Mesendoderm (in vitro differentiated cells): ENCODE measurements around the gene RSU1.
A peak's percentile ranks its signal among the peaks of the same experiment; 100 is the strongest.

Source experiments
- DNase-seq: peaks from one replicate; pipeline ENCODE4 v3.0.0; 2013
- H2AK5ac ChIP-seq: 2 replicates; pipeline ENCODE4 v1.6.1; 2013; ENCODE audit warnings: low read length, inconsistent platforms
- H2BK120ac ChIP-seq: 2 replicates; pipeline ENCODE4 v1.6.1; 2013; ENCODE audit warnings: low read depth, mild to moderate bottlenecking, low read length, moderate library complexity, mixed read lengths
- H2BK15ac ChIP-seq: replicated peaks from 2 replicates; pipeline ENCODE4 v1.6.1; 2013; ENCODE audit warnings: low read depth, mild to moderate bottlenecking, moderate library complexity
- H2BK5ac ChIP-seq: 2 replicates; pipeline ENCODE4 v1.6.1; 2013; ENCODE audit warnings: low read length, inconsistent platforms
- H3K18ac ChIP-seq: 2 replicates; pipeline ENCODE4 v1.6.1; 2013; ENCODE audit warnings: mild to moderate bottlenecking, low read length, mixed read lengths
- H3K23ac ChIP-seq: one replicate; pipeline ENCODE4 v1.6.1; 2013; ENCODE audit warnings: low read length
- H3K27ac ChIP-seq: 2 replicates; pipeline ENCODE4 v1.5.1; 2013; ENCODE audit warnings: low read depth, mild to moderate bottlenecking, inconsistent platforms, low read length, moderate library complexity
- H3K27me3 ChIP-seq: 2 replicates; pipeline ENCODE4 v1.6.1; 2013; ENCODE audit warnings: low read length, control low read depth, mild to moderate bottlenecking, inconsistent platforms; ENCODE audit not compliant: insufficient read depth, poor library complexity
- H3K36me3 ChIP-seq: 2 replicates; pipeline ENCODE4 v1.6.1; 2013; ENCODE audit warnings: low read length, inconsistent platforms; ENCODE audit not compliant: control insufficient read depth, insufficient read depth
- H3K4ac ChIP-seq: one replicate; pipeline ENCODE4 v1.6.1; 2013; ENCODE audit warnings: low read depth, mild to moderate bottlenecking, low read length, moderate library complexity
- H3K4me1 ChIP-seq: 2 replicates; pipeline ENCODE4 v1.6.1; 2013; ENCODE audit warnings: low read depth, low read length, inconsistent platforms; ENCODE audit not compliant: control insufficient read depth
- H3K4me2 ChIP-seq: 2 replicates; pipeline ENCODE4 v1.6.1; 2013; ENCODE audit warnings: low read length
- H3K4me3 ChIP-seq: 2 replicates; pipeline ENCODE4 v1.5.1; 2013; ENCODE audit warnings: mild to moderate bottlenecking, low read length
- H3K56ac ChIP-seq: one replicate; pipeline ENCODE4 v1.6.1; 2013; ENCODE audit warnings: low read length
- H3K79me1 ChIP-seq: 2 replicates; pipeline ENCODE4 v1.6.1; 2013; ENCODE audit warnings: low read length, inconsistent platforms
- H3K79me2 ChIP-seq: 2 replicates; pipeline ENCODE4 v1.6.1; 2013; ENCODE audit warnings: mild to moderate bottlenecking, low read length; ENCODE audit not compliant: control insufficient read depth, insufficient read depth
- H3K9ac ChIP-seq: 2 replicates; pipeline ENCODE4 v1.6.1; 2013; ENCODE audit warnings: low read length, inconsistent platforms
- H4K5ac ChIP-seq: one replicate; pipeline ENCODE4 v1.6.1; 2013; ENCODE audit warnings: low read length
- H4K8ac ChIP-seq: one replicate; pipeline ENCODE4 v1.6.1; 2013; ENCODE audit warnings: low read depth, mild to moderate bottlenecking, control low read depth, low read length, moderate library complexity
- WGBS: extraction: QIAGEN DNeasy Blood & Tissue Kit; methylation state at CpG from one replicate; pipeline ENCODE4 v1.1.7; 2013; ENCODE audit warnings: low lambda C conversion rate, missing lambda C conversion rate; ENCODE audit not compliant: insufficient coverage; ENCODE audit errors: extremely low coverage; 5-methylcytosine and 5-hydroxymethylcytosine counted together

Gene RSU1

GRCh38 chr10:16856567-16856966 lies 39.3 kb upstream of the RSU1 start:
- H3K56ac ChIP-seq, result no peak overlapping the region
- no peak overlapping the region for H3K4me3 ChIP-seq
- no peak overlapping the region for H2BK15ac ChIP-seq
- H3K79me1 ChIP-seq, result no peaks in the 10 kb centered on the region
- no peak overlapping the region for H2BK5ac ChIP-seq
- no CpG with 5 or more reads among the region's 4 CpGs for WGBS
- H3K23ac ChIP-seq, result no peak overlapping the region
- DNase-seq, result peak; percentile 56
- H3K4me2 ChIP-seq, result no peak overlapping the region
- no peaks in the 10 kb centered on the region for H3K27me3 ChIP-seq
- H4K5ac ChIP-seq, result no peak overlapping the region
- H3K18ac ChIP-seq, result no peak overlapping the region
- no peaks in the 10 kb centered on the region for H3K36me3 ChIP-seq
- H3K79me2 ChIP-seq, result no peaks in the 10 kb centered on the region
- no peak overlapping the region for H2BK120ac ChIP-seq
- no peak overlapping the region for H3K9ac ChIP-seq
- H3K4ac ChIP-seq, result no peak overlapping the region
- no peak overlapping the region for H4K8ac ChIP-seq
- H3K4me1 ChIP-seq, result no peaks in the 10 kb centered on the region
- no peak overlapping the region for H3K27ac ChIP-seq
- no peak overlapping the region for H2AK5ac ChIP-seq

GRCh38 chr10:16856092-16856491 lies 38.9 kb upstream of the RSU1 start:
- Histone ChIP-seq H3K18ac (no peak overlapping the region), H3K79me1 (no peaks in the 10 kb centered on the region), H2AK5ac (no peak overlapping the region), H3K79me2 (no peaks in the 10 kb centered on the region), H3K27ac (no peak overlapping the region), H3K4me3 (no peak overlapping the region), H4K5ac (no peak overlapping the region), H2BK120ac (no peak overlapping the region), H4K8ac (no peak overlapping the region), H3K36me3 (no peaks in the 10 kb centered on the region), H2BK5ac (no peak overlapping the region), H3K4me1 (no peaks in the 10 kb centered on the region), H3K27me3 (no peaks in the 10 kb centered on the region), H3K9ac (no peak overlapping the region), H3K4me2 (no peak overlapping the region), H3K23ac (no peak overlapping the region), H2BK15ac (no peak overlapping the region), H3K56ac (no peak overlapping the region), H3K4ac (no peak overlapping the region)
- DNase-seq, result no peak
- WGBS, result no CpG with 5 or more reads among the region's 5 CpGs

GRCh38 chr10:16854623-16855022 lies 37.4 kb upstream of the RSU1 start:
- Histone ChIP-seq H3K79me2 (no peaks in the 10 kb centered on the region), H3K27ac (no peak overlapping the region), H3K9ac (no peak overlapping the region), H3K4me1 (no peaks in the 10 kb centered on the region), H3K23ac (no peak overlapping the region), H3K4ac (no peak overlapping the region), H3K4me2 (no peak overlapping the region), H3K18ac (no peak overlapping the region), H4K8ac (no peak overlapping the region), H2AK5ac (no peak overlapping the region), H3K56ac (no peak overlapping the region), H4K5ac (no peak overlapping the region), H2BK5ac (no peak overlapping the region), H3K36me3 (no peaks in the 10 kb centered on the region), H3K27me3 (no peaks in the 10 kb centered on the region), H2BK15ac (no peak overlapping the region), H2BK120ac (no peak overlapping the region), H3K4me3 (no peak overlapping the region), H3K79me1 (no peaks in the 10 kb centered on the region)
- DNase-seq, result no peak

- Histone ChIP-seq H3K18ac (no peak overlapping the region), H3K36me3 (no peaks in the 10 kb centered on the region)
- 100% methylated on average over 2 of the region's 4 CpGs for WGBS
Measured at GRCh38 chr10:16853809-16854208, 36.6 kb upstream of the RSU1 start.

GRCh38 chr10:16853201-16853600 lies 36.0 kb upstream of the RSU1 start:
- no peaks in the 10 kb centered on the region for H3K27me3 ChIP-seq
- peak; percentile 28 for DNase-seq
- no peaks in the 10 kb centered on the region for H3K79me2 ChIP-seq
- H3K36me3 ChIP-seq, result no peaks in the 10 kb centered on the region
- H3K79me1 ChIP-seq, result no peaks in the 10 kb centered on the region
- H3K4me3 ChIP-seq, result no peak overlapping the region
- H2BK5ac ChIP-seq, result no peak overlapping the region
- no peak overlapping the region for H4K5ac ChIP-seq
- H4K8ac ChIP-seq, result no peak overlapping the region
- H3K4me1 ChIP-seq, result no peaks in the 10 kb centered on the region
- H3K23ac ChIP-seq, result no peak overlapping the region
- H3K9ac ChIP-seq, result no peak overlapping the region
- no peak overlapping the region for H2AK5ac ChIP-seq
- no CpG with 5 or more reads among the region's 4 CpGs for WGBS
- H3K18ac ChIP-seq, result no peak overlapping the region
- H3K27ac ChIP-seq, result no peak overlapping the region
- H3K4me2 ChIP-seq, result no peak overlapping the region
- no peak overlapping the region for H3K56ac ChIP-seq
- no peak overlapping the region for H2BK15ac ChIP-seq
- no peak overlapping the region for H2BK120ac ChIP-seq
- H3K4ac ChIP-seq, result no peak overlapping the region

More at GRCh38 chr10:16853809-16854208, 36.6 kb upstream of the RSU1 start:
- Histone ChIP-seq H3K79me1 (no peaks in the 10 kb centered on the region), H3K4ac (no peak overlapping the region), H2AK5ac (no peak overlapping the region), H3K4me1 (no peaks in the 10 kb centered on the region), H3K56ac (no peak overlapping the region), H2BK120ac (no peak overlapping the region), H3K27ac (no peak overlapping the region), H3K79me2 (no peaks in the 10 kb centered on the region), H3K27me3 (no peaks in the 10 kb centered on the region), H2BK5ac (no peak overlapping the region), H3K23ac (no peak overlapping the region), H2BK15ac (peak overlapping the region; percentile 19), H3K4me2 (no peak overlapping the region), H3K4me3 (no peak overlapping the region), H4K8ac (no peak overlapping the region), H3K9ac (no peak overlapping the region), H4K5ac (no peak overlapping the region)
- no peak for DNase-seq

GRCh38 chr10:16852624-16853023 lies 35.4 kb upstream of the RSU1 start:
- H3K4me2 ChIP-seq, result no peak overlapping the region
- no peaks in the 10 kb centered on the region for H3K79me2 ChIP-seq
- H3K56ac ChIP-seq, result no peak overlapping the region
- no peak overlapping the region for H4K8ac ChIP-seq
- H3K18ac ChIP-seq, result no peak overlapping the region
- no peaks in the 10 kb centered on the region for H3K27me3 ChIP-seq
- H3K79me1 ChIP-seq, result no peaks in the 10 kb centered on the region
- no peak overlapping the region for H2BK120ac ChIP-seq
- H3K4ac ChIP-seq, result no peak overlapping the region
- H4K5ac ChIP-seq, result no peak overlapping the region
- no peak overlapping the region for H3K27ac ChIP-seq
- no CpG with 5 or more reads among the region's 2 CpGs for WGBS
- no peak overlapping the region for H2AK5ac ChIP-seq
- no peak overlapping the region for H2BK5ac ChIP-seq
- no peak overlapping the region for H3K4me3 ChIP-seq
- no peaks in the 10 kb centered on the region for H3K4me1 ChIP-seq
- H2BK15ac ChIP-seq, result no peak overlapping the region
- H3K36me3 ChIP-seq, result no peaks in the 10 kb centered on the region
- no peak overlapping the region for H3K9ac ChIP-seq
- DNase-seq, result no peak
- no peak overlapping the region for H3K23ac ChIP-seq
